SK-N-SH treated with all-trans-retinoic acid at 6 μM for 48 hours (cell line): ENCODE data around the gene NRXN3.

Experiments used
- ATAC-seq: fragments of 200-7000 bp; cut with Tn5 transposase; 3 replicates; pipeline ENCODE4 v1.9.1; 2020; ENCODE audit warnings: mild to moderate bottlenecking, moderate library complexity
- ARNTL ChIP-seq: fragments of 450-650 bp; formaldehyde crosslinking; IDR thresholded peaks from 2 replicates; pipeline ENCODE4 v1.5.0; 2020; ENCODE audit warnings: low read depth, mild to moderate bottlenecking, moderate library complexity, borderline replicate concordance
- CREB5 ChIP-seq: fragments of 250-450 bp; sonication (Bioruptor Pico); IDR thresholded peaks from 2 replicates; pipeline ENCODE4 v1.5.1; 2020; ENCODE audit warnings: low read depth, mild to moderate bottlenecking, moderate library complexity
- CSDC2 ChIP-seq: fragments of 250-450 bp; sonication (Bioruptor Pico); IDR thresholded peaks from 2 replicates; pipeline ENCODE4 v1.5.0; 2020; ENCODE audit warnings: mild to moderate bottlenecking, moderate library complexity
- CSRNP3 ChIP-seq: fragments of 250-450 bp; sonication (Bioruptor Pico); IDR thresholded peaks from 2 replicates; pipeline ENCODE4 v1.5.1; 2021; ENCODE audit warnings: mild to moderate bottlenecking, moderate library complexity
- ESRRG ChIP-seq: fragments of 250-450 bp; sonication (Bioruptor Pico); IDR thresholded peaks from 2 replicates; pipeline ENCODE4 v1.6.1; 2021; ENCODE audit warnings: mild to moderate bottlenecking
- GLIS3 ChIP-seq: fragments of 250-450 bp; sonication (Bioruptor Pico); IDR thresholded peaks from 2 replicates; pipeline ENCODE4 v1.5.0; 2020; ENCODE audit warnings: mild to moderate bottlenecking, moderate library complexity
- ISL1 ChIP-seq: fragments of 250-450 bp; sonication (Bioruptor Pico); IDR thresholded peaks from 2 replicates; pipeline ENCODE4 v2.1.2; 2022; ENCODE audit warnings: mild to moderate bottlenecking, moderate library complexity
- OSR1 ChIP-seq: fragments of 250-450 bp; sonication (Bioruptor Pico); IDR thresholded peaks from 2 replicates; pipeline ENCODE4 v1.8.0; 2022; ENCODE audit warnings: moderate library complexity, mild to moderate bottlenecking, inconsistent platforms
- PATZ1 ChIP-seq: fragments of 250-450 bp; sonication (Bioruptor Pico); IDR thresholded peaks from 2 replicates; pipeline ENCODE4 v1.8.0; 2020; ENCODE audit warnings: mild to moderate bottlenecking, moderate library complexity, borderline replicate concordance
- POU6F1 ChIP-seq: fragments of 250-450 bp; sonication (Bioruptor Pico); IDR thresholded peaks from 2 replicates; pipeline ENCODE4 v1.8.0; 2021; ENCODE audit warnings: low read depth, mild to moderate bottlenecking, moderate library complexity, borderline replicate concordance
- PPARA ChIP-seq: fragments of 250-450 bp; sonication (Bioruptor Pico); IDR thresholded peaks from 2 replicates; pipeline ENCODE4 v1.5.0; 2020; ENCODE audit warnings: mild to moderate bottlenecking, borderline replicate concordance
- SNAI2 ChIP-seq: fragments of 250-450 bp; sonication (Bioruptor Pico); IDR thresholded peaks from 2 replicates; pipeline ENCODE4 v1.5.0; 2020; ENCODE audit warnings: mild to moderate bottlenecking, moderate library complexity
- TCF4 ChIP-seq: fragments of 250-450 bp; sonication (Bioruptor Pico); IDR thresholded peaks from 2 replicates; pipeline ENCODE4 v1.8.0; 2021; ENCODE audit warnings: mild to moderate bottlenecking, moderate library complexity, borderline replicate concordance
- TOX ChIP-seq: fragments of 250-450 bp; sonication (Bioruptor Pico); IDR thresholded peaks from 2 replicates; pipeline ENCODE4 v1.8.0; 2021; ENCODE audit warnings: mild to moderate bottlenecking, moderate library complexity, borderline replicate concordance
- TSHZ2 ChIP-seq: fragments of 250-450 bp; sonication (Bioruptor Pico); IDR thresholded peaks from 2 replicates; pipeline ENCODE4 v1.5.0; 2020; ENCODE audit warnings: mild to moderate bottlenecking, moderate library complexity
- ZC3H10 ChIP-seq: fragments of 250-450 bp; sonication (Bioruptor Pico); IDR thresholded peaks from 2 replicates; pipeline ENCODE4 v1.5.1; 2021; ENCODE audit warnings: mild to moderate bottlenecking, moderate library complexity
- ZFP3 ChIP-seq: fragments of 250-450 bp; sonication (Bioruptor Pico); IDR thresholded peaks from 2 replicates; pipeline ENCODE4 v1.5.0; 2020; ENCODE audit warnings: mild to moderate bottlenecking, moderate library complexity
- ZFP30 ChIP-seq: fragments of 450-650 bp; formaldehyde crosslinking; IDR thresholded peaks from 2 replicates; pipeline ENCODE4 v1.5.0; 2022; ENCODE audit warnings: mild to moderate bottlenecking, moderate library complexity
- ZNF70 ChIP-seq: fragments of 450-650 bp; formaldehyde crosslinking; IDR thresholded peaks from 2 replicates; pipeline ENCODE4 v1.5.0; 2020; ENCODE audit warnings: mild to moderate bottlenecking, moderate library complexity
- ZNF8 ChIP-seq: fragments of 450-650 bp; formaldehyde crosslinking; IDR thresholded peaks from 2 replicates; pipeline ENCODE4 v1.5.0; 2020; ENCODE audit warnings: mild to moderate bottlenecking, moderate library complexity

Gene NRXN3

GRCh38 chr14:78414172-78414571 is 244.0 kb downstream of the NRXN3 start:
- no peak for TF ChIP-seq TCF4 (CRISPR knock-in tag)
- TF ChIP-seq ARNTL (CRISPR knock-in tag): no peak
- no peak for TF ChIP-seq TSHZ2
- TF ChIP-seq PATZ1 (CRISPR knock-in tag): no peak
- no peak for TF ChIP-seq OSR1 (CRISPR knock-in tag)
- TF ChIP-seq POU6F1 (CRISPR knock-in tag): no peak
- ATAC-seq: no peak

- ATAC-seq: no peak
Measured at GRCh38 chr14:78417532-78417931, 247.4 kb downstream of the NRXN3 start.

More at GRCh38 chr14:78417532-78417931, 247.4 kb downstream of the NRXN3 start:
- no peak for TF ChIP-seq ZNF8 (CRISPR knock-in tag)
- no peak for TF ChIP-seq ZC3H10 (CRISPR knock-in tag)
- no peak for TF ChIP-seq SNAI2 (CRISPR knock-in tag)
- no peak for TF ChIP-seq ZFP3 (CRISPR knock-in tag)
- TF ChIP-seq POU6F1 (CRISPR knock-in tag): no peak
- TF ChIP-seq GLIS3 (CRISPR knock-in tag): no peak
- TF ChIP-seq ESRRG (CRISPR knock-in tag): no peak
- no peak for TF ChIP-seq TSHZ2
- no peak for TF ChIP-seq TOX (CRISPR knock-in tag)
- no peak for TF ChIP-seq CSDC2 (CRISPR knock-in tag)
- TF ChIP-seq PPARA: no peak
- TF ChIP-seq CSRNP3: no peak
- TF ChIP-seq ARNTL (CRISPR knock-in tag): no peak
- TF ChIP-seq ZNF70 (CRISPR knock-in tag): no peak
- TF ChIP-seq ZFP30 (CRISPR knock-in tag): no peak
- no peak for TF ChIP-seq ISL1 (CRISPR knock-in tag)
- TF ChIP-seq CREB5 (CRISPR knock-in tag): no peak
- TF ChIP-seq, all 23 proteins: peak for 0
